Measurements from ENCODE around the gene HBG2.

DNA sequence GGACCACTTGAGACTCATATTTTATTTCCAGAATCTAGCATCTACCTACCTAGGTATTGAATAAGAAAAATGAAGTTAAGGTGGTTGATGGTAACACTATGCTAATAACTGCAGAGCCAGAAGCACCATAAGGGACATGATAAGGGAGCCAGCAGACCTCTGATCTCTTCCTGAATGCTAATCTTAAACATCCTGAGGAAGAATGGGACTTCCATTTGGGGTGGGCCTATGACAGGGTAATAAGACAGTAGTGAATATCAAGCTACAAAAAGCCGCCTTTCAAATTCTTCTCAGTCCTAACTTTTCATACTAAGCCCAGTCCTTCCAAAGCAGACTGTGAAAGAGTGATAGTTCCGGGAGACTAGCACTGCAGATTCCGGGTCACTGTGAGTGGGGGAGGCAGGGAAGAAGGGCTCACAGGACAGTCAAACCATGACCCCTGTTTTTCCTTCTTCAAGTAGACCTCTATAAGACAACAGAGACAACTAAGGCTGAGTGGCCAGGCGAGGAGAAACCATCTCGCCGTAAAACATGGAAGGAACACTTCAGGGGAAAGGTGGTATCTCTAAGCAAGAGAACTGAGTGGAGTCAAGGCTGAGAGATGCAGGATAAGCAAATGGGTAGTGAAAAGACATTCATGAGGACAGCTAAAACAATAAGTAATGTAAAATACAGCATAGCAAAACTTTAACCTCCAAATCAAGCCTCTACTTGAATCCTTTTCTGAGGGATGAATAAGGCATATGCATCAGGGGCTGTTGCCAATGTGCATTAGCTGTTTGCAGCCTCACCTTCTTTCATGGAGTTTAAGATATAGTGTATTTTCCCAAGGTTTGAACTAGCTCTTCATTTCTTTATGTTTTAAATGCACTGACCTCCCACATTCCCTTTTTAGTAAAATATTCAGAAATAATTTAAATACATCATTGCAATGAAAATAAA, 29.8 kb downstream of the HBG2 start:
- TF ChIP-seq, protein P1, sequence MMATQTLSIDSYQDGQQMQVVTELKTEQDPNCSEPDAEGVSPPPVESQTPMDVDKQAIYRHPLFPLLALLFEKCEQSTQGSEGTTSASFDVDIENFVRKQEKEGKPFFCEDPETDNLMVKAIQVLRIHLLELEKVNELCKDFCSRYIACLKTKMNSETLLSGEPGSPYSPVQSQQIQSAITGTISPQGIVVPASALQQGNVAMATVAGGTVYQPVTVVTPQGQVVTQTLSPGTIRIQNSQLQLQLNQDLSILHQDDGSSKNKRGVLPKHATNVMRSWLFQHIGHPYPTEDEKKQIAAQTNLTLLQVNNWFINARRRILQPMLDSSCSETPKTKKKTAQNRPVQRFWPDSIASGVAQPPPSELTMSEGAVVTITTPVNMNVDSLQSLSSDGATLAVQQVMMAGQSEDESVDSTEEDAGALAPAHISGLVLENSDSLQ (IDR thresholded peaks at IDR 0.05): no peak
- TF ChIP-seq BHLHE40 (IDR thresholded peaks at IDR 0.05; ENCODE audit: borderline replicate concordance): no peak
- no peak for TF ChIP-seq SP1 (IDR thresholded peaks at IDR 0.05)
- TF ChIP-seq ZNF384 (IDR thresholded peaks at IDR 0.05): no peak
- TF ChIP-seq FOXK2 (IDR thresholded peaks at IDR 0.05): no peak
- TF ChIP-seq LEF1 (IDR thresholded peaks at IDR 0.05; ENCODE audit: borderline replicate concordance): no peak
- TF ChIP-seq HDGF (IDR thresholded peaks at IDR 0.05; ENCODE audit: borderline replicate concordance): no peak
- TF ChIP-seq ELF4 (IDR thresholded peaks at IDR 0.05): no peak
- TF ChIP-seq NFRKB (IDR thresholded peaks at IDR 0.05): no peak
- no peak for TF ChIP-seq FOXA1 (IDR thresholded peaks at IDR 0.05)
- no peak for TF ChIP-seq FOXM1 (IDR thresholded peaks at IDR 0.05; ENCODE audit: borderline replicate concordance)
- TF ChIP-seq L3MBTL2 (conservative IDR thresholded peaks at IDR 0.05): no peak
- no peak for TF ChIP-seq TARDBP (IDR thresholded peaks at IDR 0.05)
- no peak for TF ChIP-seq SUZ12 (IDR thresholded peaks at IDR 0.05)
